Panc1 (cell line): ENCODE measurements around the gene RGS9BP.

ENCODE experiments used
- POLR2AphosphoS5 ChIP-seq: IDR thresholded peaks from 2 replicates; pipeline ENCODE4 v1.6.1; 2012; ENCODE audit warnings: mild to moderate bottlenecking, low read depth, low read length, moderate library complexity
- TF ChIP-seq, protein P1 (sequence below): fragments of 450-650 bp; IDR thresholded peaks from 2 replicates; pipeline ENCODE4 v1.5.1; 2017; ENCODE audit warnings: mild to moderate bottlenecking

- TF ChIP-seq, protein P1, sequence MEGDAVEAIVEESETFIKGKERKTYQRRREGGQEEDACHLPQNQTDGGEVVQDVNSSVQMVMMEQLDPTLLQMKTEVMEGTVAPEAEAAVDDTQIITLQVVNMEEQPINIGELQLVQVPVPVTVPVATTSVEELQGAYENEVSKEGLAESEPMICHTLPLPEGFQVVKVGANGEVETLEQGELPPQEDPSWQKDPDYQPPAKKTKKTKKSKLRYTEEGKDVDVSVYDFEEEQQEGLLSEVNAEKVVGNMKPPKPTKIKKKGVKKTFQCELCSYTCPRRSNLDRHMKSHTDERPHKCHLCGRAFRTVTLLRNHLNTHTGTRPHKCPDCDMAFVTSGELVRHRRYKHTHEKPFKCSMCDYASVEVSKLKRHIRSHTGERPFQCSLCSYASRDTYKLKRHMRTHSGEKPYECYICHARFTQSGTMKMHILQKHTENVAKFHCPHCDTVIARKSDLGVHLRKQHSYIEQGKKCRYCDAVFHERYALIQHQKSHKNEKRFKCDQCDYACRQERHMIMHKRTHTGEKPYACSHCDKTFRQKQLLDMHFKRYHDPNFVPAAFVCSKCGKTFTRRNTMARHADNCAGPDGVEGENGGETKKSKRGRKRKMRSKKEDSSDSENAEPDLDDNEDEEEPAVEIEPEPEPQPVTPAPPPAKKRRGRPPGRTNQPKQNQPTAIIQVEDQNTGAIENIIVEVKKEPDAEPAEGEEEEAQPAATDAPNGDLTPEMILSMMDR, result no peak
- TF ChIP-seq POLR2AphosphoS5, result no peak
These were observed 1.3 kb upstream of the RGS9BP start for GRCh38 chr19:32674153-32674930.
